Calu3 (cell line): ENCODE measurements around the gene PPFIBP2. TPM values are rescaled to one million over a fixed set of nuclear protein-coding genes. Genes with fewer than 3 reads are reported as not detected.

Source experiments
- BruUV-seq: library from RNA; stranded (reverse); fragments of 400-500 nt; replicated peaks from 2 replicates; lab custom pipeline; 2021; lab: Mats Ljungman, UMichigan
- CTCF ChIA-PET: fragments of 300-600 bp; sonication (Branson Sonifier 250); formaldehyde crosslinking; loops from one replicate; lab custom pipeline; 2022; ENCODE audit warnings: antibody characterized with exemption; lab: Charles Lee
- DNase-seq: peaks from one replicate; pipeline ENCODE4 v3.0.0; 2022
- H3K27ac Mint-ChIP-seq: one replicate; pipeline ENCODE4 v1.8.0; 2022; ENCODE audit warnings: mixed read lengths; ENCODE audit not compliant: unreplicated experiment
- H3K27me3 Mint-ChIP-seq: one replicate; pipeline ENCODE4 v1.8.0; 2022; ENCODE audit warnings: mixed read lengths; ENCODE audit not compliant: unreplicated experiment
- H3K36me3 Mint-ChIP-seq: one replicate; pipeline ENCODE4 v1.8.0; 2022; ENCODE audit warnings: mild to moderate bottlenecking, moderate library complexity, mixed read lengths; ENCODE audit not compliant: insufficient read depth, unreplicated experiment
- H3K4me1 Mint-ChIP-seq: one replicate; pipeline ENCODE4 v1.8.0; 2022; ENCODE audit warnings: mild to moderate bottlenecking, low read depth, mixed read lengths; ENCODE audit not compliant: unreplicated experiment
- H3K4me3 Mint-ChIP-seq: one replicate; pipeline ENCODE4 v1.8.0; 2022; ENCODE audit warnings: mild to moderate bottlenecking, low read depth, moderate library complexity, mixed read lengths; ENCODE audit not compliant: unreplicated experiment
- H3K9me3 Mint-ChIP-seq: one replicate; pipeline ENCODE4 v1.8.0; 2022; ENCODE audit warnings: low read depth, mixed read lengths; ENCODE audit not compliant: unreplicated experiment
- CTCF ChIP-seq: fragments of 200-600 bp; IDR thresholded peaks from one replicate; pipeline ENCODE4 v1.8.0; 2022; ENCODE audit warnings: antibody characterized with exemption; ENCODE audit not compliant: unreplicated experiment
- intact Hi-C: fragments of 100-400 bp; cut with micrococcal nuclease; formaldehyde crosslinking; loops from one replicate; pipeline ENCODE4 v1.10.0; 2022; ENCODE audit not compliant: unreplicated experiment
- total RNA-seq: library from RNA; stranded (reverse); gene quantifications from 2 replicates; pipeline ENCODE4 v1.2.3, GENCODE V29; 2022

PPFIBP2 gene
- total RNA-seq, 1 experiment from 2014 or later = 28.5 TPM

- peaks cover 26% of the 10 kb centered on the region for H3K4me1 Mint-ChIP-seq
- no TSS peak for BruUV-seq
- DNase-seq = peak; percentile 47
- intact Hi-C loops = loop anchor here (1.0 to 5.0 kb wide), 3 partner anchors 8 to 42 kb away; no protein-coding TSS in a partner anchor
- peaks cover 2% of the 10 kb centered on the region for H3K36me3 Mint-ChIP-seq
- H3K9me3 Mint-ChIP-seq = no peaks in the 10 kb centered on the region
- CTCF ChIA-PET = interaction anchor here (0.5 to 2.4 kb wide), 7 partner anchors 10 to 92 kb away, joined by 3 to 13 read pairs (median 6); partner anchors contain the start of gene PPFIBP2
- TF ChIP-seq CTCF = no peak
- no peaks in the 10 kb centered on the region for H3K27me3 Mint-ChIP-seq
- H3K27ac Mint-ChIP-seq = no peak overlapping the region
- no peak overlapping the region for H3K4me3 Mint-ChIP-seq
These were observed 91.6 kb downstream of the PPFIBP2 start for GRCh38 chr11:7605186-7605943.

GRCh38 chr11:7606496-7606895, 92.7 kb downstream of the PPFIBP2 start:
- Mint-ChIP-seq H3K4me1 (peaks cover 26% of the 10 kb centered on the region), H3K9me3 (no peaks in the 10 kb centered on the region), H3K4me3 (no peak overlapping the region), H3K36me3 (peaks cover under 1% of the 10 kb centered on the region), H3K27me3 (no peaks in the 10 kb centered on the region), H3K27ac (no peak overlapping the region)
- BruUV-seq = TSS peak; percentile 52
- CTCF ChIA-PET = interaction anchor here (0.6 to 2.1 kb wide), 4 partner anchors 26 to 1007 kb away, joined by 5 to 8 read pairs (median 6); no protein-coding TSS in a partner anchor
- no peak for TF ChIP-seq CTCF
- DNase-seq = no peak
- intact Hi-C loops = loop anchor here (5.0 kb wide), 1 partner anchor 41 kb away; no protein-coding TSS in a partner anchor

- peaks cover 42% of the 10 kb centered on the region for H3K4me1 Mint-ChIP-seq
- no peak for TF ChIP-seq CTCF
- H3K27ac Mint-ChIP-seq = no peak overlapping the region
- H3K4me3 Mint-ChIP-seq = no peak overlapping the region
- no peaks in the 10 kb centered on the region for H3K9me3 Mint-ChIP-seq
- BruUV-seq = no TSS peak
- CTCF ChIA-PET = interaction anchor here (2.0 kb wide), 1 partner anchor 33 kb away, joined by 5 read pairs; no protein-coding TSS in a partner anchor
- no peaks in the 10 kb centered on the region for H3K27me3 Mint-ChIP-seq
- intact Hi-C loops = loop anchor here (5.0 kb wide), 1 partner anchor 38 kb away; no protein-coding TSS in a partner anchor
- no peak for DNase-seq
- peaks cover 4% of the 10 kb centered on the region for H3K36me3 Mint-ChIP-seq
These were observed 95.2 kb downstream of the PPFIBP2 start for GRCh38 chr11:7609015-7609414.

GRCh38 chr11:7609521-7609920, 95.7 kb downstream of the PPFIBP2 start:
- CTCF ChIA-PET = interaction anchor here (2.0 kb wide), 1 partner anchor 34 kb away, joined by 5 read pairs; no protein-coding TSS in a partner anchor
- no peaks in the 10 kb centered on the region for H3K9me3 Mint-ChIP-seq
- peaks cover 47% of the 10 kb centered on the region for H3K4me1 Mint-ChIP-seq
- BruUV-seq = no TSS peak
- no peak for TF ChIP-seq CTCF
- H3K4me3 Mint-ChIP-seq = no peak overlapping the region
- intact Hi-C loops = loop anchor here (5.0 kb wide), 1 partner anchor 38 kb away; no protein-coding TSS in a partner anchor
- no peaks in the 10 kb centered on the region for H3K27me3 Mint-ChIP-seq
- H3K36me3 Mint-ChIP-seq = peaks cover 4% of the 10 kb centered on the region
- no peak overlapping the region for H3K27ac Mint-ChIP-seq
- DNase-seq = no peak
